Heart left ventricle (tissue), 16 donors: Measurements from ENCODE around the gene CYB5A. TPM values are rescaled to one million over a fixed set of nuclear protein-coding genes. Genes with fewer than 3 reads are reported as not detected.
A peak's percentile ranks its signal among the peaks of the same experiment; 100 is the strongest.

Experiments used
- ATAC-seq, 4 donors: fragments of 200-7000 bp; cut with Tn5 transposase; one replicate each; pipeline ENCODE4 v1.9.1; 2020 to 2022; ENCODE audit warnings: moderate library complexity in 4 of 4, mild to moderate bottlenecking in 3 of 4, moderate number of reproducible peaks in 1 of 4
- DNase-seq, 5 donors: peaks; one replicate each; pipeline ENCODE4 v3.0.0-alpha.2; 2020
- H3K27ac ChIP-seq, 12 donors: fragments of 200-600 bp; sonication (generic) in 4 of 12; one replicate each; pipeline versions ENCODE4 v1.5.0 to v1.8.0; 2016 to 2022; ENCODE audit warnings: mild to moderate bottlenecking in 2 of 12
- H3K27me3 ChIP-seq, 9 donors: fragments of 200-600 bp; sonication (generic) in 2 of 9; one replicate each; pipeline versions ENCODE4 v1.5.1 to v1.8.0; 2016 to 2022; ENCODE audit warnings: mild to moderate bottlenecking in 3 of 9
- H3K36me3 ChIP-seq, 9 donors: fragments of 200-600 bp; sonication (generic) in 2 of 9; one replicate each; pipeline versions ENCODE4 v1.5.0 to v1.8.0; 2018 to 2022; ENCODE audit warnings: mild to moderate bottlenecking in 2 of 9
- H3K4me1 ChIP-seq, 12 donors: fragments of 200-600 bp; sonication (generic) in 4 of 12; one replicate each; pipeline versions ENCODE4 v1.5.0 to v1.8.0; 2016 to 2022; ENCODE audit warnings: mild to moderate bottlenecking in 3 of 12
- H3K4me3 ChIP-seq, 12 donors: fragments of 200-600 bp; sonication (generic) in 4 of 12; one replicate each; pipeline versions ENCODE4 v1.5.0 to v1.8.0; 2017 to 2022; ENCODE audit warnings: mild to moderate bottlenecking in 9 of 12, moderate library complexity in 4 of 12
- H3K9me3 ChIP-seq, 12 donors: fragments of 200-600 bp; sonication (generic) in 4 of 12; one replicate each; pipeline versions ENCODE4 v1.5.0 to v1.8.0; 2016 to 2022; ENCODE audit warnings: mild to moderate bottlenecking in 1 of 12
- CTCF ChIP-seq, 12 donors: fragments of 200-600 bp; sonication (generic) in 4 of 12; IDR thresholded peaks; one replicate each; pipeline versions ENCODE4 v1.5.0 to v1.8.0; 2018 to 2022; ENCODE audit warnings: antibody characterized with exemption in 12 of 12, mild to moderate bottlenecking in 5 of 12
- POLR2A ChIP-seq, 2 donors: fragments of 450-650 bp; IDR thresholded peaks; one replicate each; pipeline ENCODE4 v1.6.1; 2017; ENCODE audit warnings: antibody characterized with exemption in 2 of 2, mild to moderate bottlenecking in 2 of 2, moderate library complexity in 2 of 2
- WGBS, 4 donors: extraction: QIAGEN DNeasy Blood & Tissue Kit in 2 of 4; methylation state at CpG; one replicate each; pipeline versions ENCODE4 v1.1.5 to v1.1.7; 2013 to 2018; 5-methylcytosine and 5-hydroxymethylcytosine counted together
- intact Hi-C, 10 donors: fragments of 100-400 bp; cut with DNase I; formaldehyde crosslinking; loops; one replicate each; pipeline versions ENCODE4 v1.11.1 to v1.14.2; 2022
- polyA plus RNA-seq, 2 donors: library from polyadenylated mRNA; stranded (reverse); fragments of 200-250 nt; gene quantifications; one replicate each; pipeline ENCODE4 v1.2.3, GENCODE V29; 2013
- total RNA-seq, 9 donors: library from RNA; depleted of rRNA in 2 of 9; stranded (reverse); fragments of >200 nt in 2 of 9; fragmentation: NEBNext Ultra II Directional in 3 of 9; extraction: Animal tissue kit (Norgen Biotek cat#: 25700) in 3 of 9; gene quantifications; one replicate each; pipeline versions ENCODE4 v1.1.0 to v1.2.4, GENCODE V29; 2016 to 2023
- donor health status: ischemic (EF 13 %, LVEDD 7.1; RV severe dilation, severe dysfunction).
- donor health status: healthy with polysubstance abuse.
- donor health status: DM: no; HTN: yes; CAD: no.
- donor health status: DM: no; HTN: no; CAD: no.
- donor health status: ischemic (EF 25% LVEDD 6.9; RV normal size, moderate dysfunction).
- donor health status: ischemic (EF 25% LVEDD 5.7; RV mildly dilated, moderate dysfunction).
- donor health status: healthy.
- donor health status: DM: yes; HTN: yes; CAD: no.
- donor health status: ischemic (EF 35%, LVEDD 5.7; RV mildly dilated, moderate dysfunction).
- donor health status: nonischemic (EF 11% LVEDD 7.7; RV severe dilation, severe dysfunction).
- donor health status: DM: yes; HTN: yes; CAD: no.
- donor health status: PGD.
- donor health status: ischemic (EF 29% LVEDD 5.4; RV normal size, mild dysfunction).
- donor health status: nonischemic (EF 23%, LVEDD 6.1; RV moderate dilation, normal function).

Gene CYB5A
- total and polyA plus RNA-seq, 11 donors = 46.5 to 146 (median 82.6) TPM

DNA sequence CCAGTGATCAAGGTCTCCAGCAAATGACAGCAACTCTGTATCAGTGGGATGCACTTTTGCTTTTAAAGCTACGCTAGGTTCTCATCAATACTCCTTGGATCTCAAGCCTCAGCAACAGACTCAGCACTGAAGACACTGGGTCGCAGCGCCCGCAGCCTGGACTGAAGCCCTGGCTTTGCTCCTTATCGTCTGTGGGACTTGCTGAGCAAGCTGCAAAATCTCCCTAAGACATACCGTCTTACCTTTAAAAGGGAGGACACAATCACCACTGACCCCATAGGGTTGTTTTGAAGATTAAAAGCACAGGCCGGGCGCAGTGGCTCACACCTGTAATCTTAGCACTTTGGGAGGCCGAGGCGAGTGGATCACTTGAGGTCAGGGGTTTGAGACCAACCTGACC, 8.1 kb downstream of the CYB5A start:
- WGBS, 4 donors = 72 to 82% (median 75%) methylated on average over 10 of the region's 10 CpGs
- TF ChIP-seq CTCF (IDR thresholded peaks at IDR 0.05) = no peak
- TF ChIP-seq POLR2A (IDR thresholded peaks at IDR 0.05) = no peak
- Histone ChIP-seq H3K4me3 (no peak overlapping the region), H3K36me3 (no peaks in the 10 kb centered on the region), H3K27ac (peak overlapping the region in 10 of 12 donors; percentile 25 to 89 (median 76)), H3K9me3 (no peaks in the 10 kb centered on the region), H3K4me1 (peaks cover 16 to 72% (median 56%) of the 10 kb centered on the region in 12 donors), H3K27me3 (no peaks in the 10 kb centered on the region)
- DNase-seq (no peak), ATAC-seq (no peak)
- intact Hi-C loops = no loop called here

- H3K4me1 ChIP-seq = peaks cover 18 to 72% (median 61%) of the 10 kb centered on the region in 12 donors
Observed at GRCh38 chr18:74282755-74283554, 8.8 kb downstream of the CYB5A start.

GRCh38 chr18:74281980-74282754, 9.6 kb downstream of the CYB5A start:
- Histone ChIP-seq H3K4me3 (no peak overlapping the region), H3K27me3 (no peaks in the 10 kb centered on the region), H3K36me3 (no peaks in the 10 kb centered on the region), H3K27ac (peak overlapping the region in 11 of 12 donors; percentile 5 to 89 (median 30)), H3K9me3 (no peaks in the 10 kb centered on the region), H3K4me1 (peaks cover 18 to 74% (median 62%) of the 10 kb centered on the region in 12 donors)
- intact Hi-C loops = no loop called here
- TF ChIP-seq POLR2A (IDR thresholded peaks at IDR 0.05) (no peak), CTCF (IDR thresholded peaks at IDR 0.05) (no peak)
- WGBS, 4 donors = 42 to 53% (median 47%) methylated on average over 12 of the region's 12 CpGs
- ATAC-seq (peak in 2 of 4 donors; percentile 47 to 59), DNase-seq (no peak)

More at GRCh38 chr18:74282755-74283554, 8.8 kb downstream of the CYB5A start:
- H3K27me3 ChIP-seq = no peaks in the 10 kb centered on the region
- intact Hi-C loops = no loop called here
- 73 to 81% (median 80%) methylated on average over 10 of the region's 10 CpGs for WGBS, 4 donors
- H3K4me3 ChIP-seq = no peak overlapping the region
- TF ChIP-seq POLR2A (IDR thresholded peaks at IDR 0.05) = no peak
- no peak for TF ChIP-seq CTCF (IDR thresholded peaks at IDR 0.05)
- H3K36me3 ChIP-seq = no peaks in the 10 kb centered on the region
- H3K27ac ChIP-seq = peak overlapping the region in 9 of 12 donors; percentile 13 to 89 (median 52)
- H3K9me3 ChIP-seq = no peaks in the 10 kb centered on the region
- ATAC-seq (no peak), DNase-seq (no peak)
